IMR-90 (cell line): ENCODE measurements around the gene ETV7.
A peak's percentile ranks its signal among the peaks of the same experiment; 100 is the strongest.

ENCODE experiments used
- CTCF ChIP-seq: conservative IDR thresholded peaks from 2 replicates; pipeline ENCODE4 v1.5.1; 2012; ENCODE audit warnings: mild to moderate bottlenecking, low read depth, low read length, improper control_type of control experiment
- MAZ ChIP-seq: IDR thresholded peaks from 2 replicates; pipeline ENCODE4 v1.6.1; 2012; ENCODE audit warnings: low read depth, mild to moderate bottlenecking, low read length, improper control_type of control experiment, moderate library complexity, borderline replicate concordance
- POLR2A ChIP-seq: IDR thresholded peaks from 2 replicates; pipeline ENCODE4 v1.6.1; 2012; ENCODE audit warnings: mild to moderate bottlenecking, low read depth, low read length
- RCOR1 ChIP-seq: IDR thresholded peaks from 2 replicates; pipeline ENCODE4 v1.6.1; 2012; ENCODE audit warnings: mild to moderate bottlenecking, low read length, improper control_type of control experiment; ENCODE audit not compliant: insufficient replicate concordance
- RFX5 ChIP-seq: IDR thresholded peaks from 2 replicates; pipeline ENCODE4 v1.8.0; 2012; ENCODE audit warnings: low read depth, mild to moderate bottlenecking, low read length, moderate library complexity

GRCh38 chr6:36428911-36429310, 41.4 kb upstream of the ETV7 start:
- TF ChIP-seq RCOR1 (no peak), CTCF (peak; percentile 25; the same call in 1 of the 2 replicates), RFX5 (no peak), POLR2A (no peak), MAZ (no peak)
